SK-N-MC (cell line): Measurements from ENCODE around the gene KRTAP5-8.

Source experiments
- EZH2 ChIP-seq: fragments of 200-600 bp; sonication (generic); IDR thresholded peaks from one replicate; pipeline ENCODE4 v1.6.1; 2017; ENCODE audit warnings: antibody characterized with exemption
- POLR2AphosphoS5 ChIP-seq: IDR thresholded peaks from 2 replicates; pipeline ENCODE4 v1.6.1; 2012; ENCODE audit warnings: mild to moderate bottlenecking, low read depth, low read length, borderline replicate concordance

- TF ChIP-seq EZH2 (no peak), POLR2AphosphoS5 (no peak)
Measured at GRCh38 chr11:71505001-71505400, 32.8 kb upstream of the KRTAP5-8 start.
